Measurements from ENCODE around the gene PIAS1.
A peak's percentile ranks its signal among the peaks of the same experiment; 100 is the strongest.

Gene PIAS1

DNA sequence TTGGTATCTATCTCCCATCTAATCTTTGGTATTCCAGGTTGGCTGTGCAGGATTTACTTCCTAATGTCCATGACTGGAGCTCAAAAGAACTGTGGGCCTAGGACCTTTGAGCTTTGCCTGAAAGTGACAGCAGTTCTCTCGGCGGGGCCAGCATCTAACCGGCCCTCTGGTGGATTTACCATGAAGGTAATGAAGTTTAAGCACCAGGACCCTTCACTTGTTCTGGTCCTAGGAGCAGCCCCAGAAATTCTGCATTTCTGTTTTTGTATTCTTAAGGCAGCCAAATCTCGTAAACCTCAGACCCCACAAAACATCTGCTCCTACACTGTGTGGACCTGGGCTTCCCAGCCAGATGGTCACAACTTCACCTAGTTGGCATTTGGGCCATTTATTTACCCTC, 138.0 kb downstream of the PIAS1 start:
- H3K27ac ChIP-seq (replicated peaks) = no peak overlapping the region

GRCh38 chr15:68192804-68193486, 138.8 kb downstream of the PIAS1 start:
- TF ChIP-seq POLR2AphosphoS5 (IDR thresholded peaks at IDR 0.05; ENCODE audit: low read depth) (0 out of 2 replicates have a peak, but pooled peaks have one; percentile 34), GABPA (IDR thresholded peaks at IDR 0.05; ENCODE audit: low read depth) (no peak), CTCF (IDR thresholded peaks at IDR 0.05; ENCODE audit: insufficient read depth, low read length) (no peak)
- DNase-seq (ENCODE audit: low read depth in 1 of 2, low spot score in 1 of 2) = no peak
- no peak overlapping the region for H3K4me3 ChIP-seq (replicated peaks; ENCODE audit: insufficient read depth, low read length)
- H3K27ac ChIP-seq (replicated peaks) = no peak overlapping the region
- H3K27me3 ChIP-seq (ENCODE audit: insufficient read depth, poor library complexity, severe bottlenecking) = no peaks in the 10 kb centered on the region

More for the DNA sequence above, 138.0 kb downstream of the PIAS1 start:
- TF ChIP-seq SPI1 (IDR thresholded peaks at IDR 0.05; ENCODE audit: borderline replicate concordance, low read depth) = no peak
- no peak for TF ChIP-seq REST (IDR thresholded peaks at IDR 0.05; ENCODE audit: insufficient replicate concordance, low read depth)
- no peak for TF ChIP-seq CTCF (IDR thresholded peaks at IDR 0.05; ENCODE audit: insufficient read depth, low read length)
- TF ChIP-seq POLR2AphosphoS5 (IDR thresholded peaks at IDR 0.05; ENCODE audit: low read depth) = no peak
- no peak for TF ChIP-seq GABPA (IDR thresholded peaks at IDR 0.05; ENCODE audit: low read depth)
- H3K27me3 ChIP-seq (ENCODE audit: insufficient read depth, poor library complexity, severe bottlenecking) = no peaks in the 10 kb centered on the region
- H3K4me3 ChIP-seq (replicated peaks; ENCODE audit: insufficient read depth, low read length) = no peak overlapping the region
- no peak for DNase-seq (ENCODE audit: low read depth in 1 of 2, low spot score in 1 of 2)

DNA sequence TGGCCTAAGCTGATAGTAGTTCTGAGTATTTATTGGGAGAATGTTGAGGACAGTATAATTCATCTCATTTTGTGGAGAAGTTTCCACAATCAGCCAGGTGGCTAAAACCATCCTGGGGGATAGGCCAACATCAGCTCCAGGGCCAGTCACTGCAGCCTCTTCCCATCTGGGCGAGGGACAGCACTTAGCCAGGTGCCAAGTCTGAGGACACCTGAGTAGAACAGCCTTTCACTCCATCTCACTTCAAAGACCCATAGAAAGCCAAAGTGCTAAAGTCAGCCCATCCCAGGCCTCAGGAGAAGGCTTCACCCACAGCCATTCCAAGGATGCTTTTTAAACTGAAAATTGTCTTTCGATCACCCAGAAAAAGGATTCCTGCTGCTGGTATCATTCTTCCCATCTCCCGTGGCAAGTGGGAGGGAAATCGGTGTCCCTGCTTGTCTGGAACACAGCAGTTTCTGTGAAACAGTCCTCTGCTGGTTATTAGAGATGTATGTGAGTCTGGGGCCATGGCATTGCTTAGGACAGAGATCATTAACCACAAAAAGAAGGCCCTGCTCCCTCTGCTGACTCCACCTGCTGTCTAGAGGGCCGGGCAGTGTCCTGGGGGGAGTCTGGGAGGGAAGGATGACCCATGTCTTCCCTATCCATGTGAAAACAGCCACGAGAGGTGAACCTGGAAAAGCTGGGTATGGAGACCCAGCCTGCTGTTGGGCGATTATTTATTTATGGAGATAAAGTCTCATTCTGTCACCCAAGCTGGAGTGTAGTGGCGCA, 141.4 kb downstream of the PIAS1 start:
- no peak overlapping the region for H3K27ac ChIP-seq (replicated peaks)
- no peak for TF ChIP-seq REST (IDR thresholded peaks at IDR 0.05; ENCODE audit: insufficient replicate concordance, low read depth)
- no peak for TF ChIP-seq GABPA (IDR thresholded peaks at IDR 0.05; ENCODE audit: low read depth)
- TF ChIP-seq SPI1 (IDR thresholded peaks at IDR 0.05; ENCODE audit: borderline replicate concordance, low read depth) = no peak
- TF ChIP-seq POLR2AphosphoS5 (IDR thresholded peaks at IDR 0.05; ENCODE audit: low read depth) = no peak
- TF ChIP-seq CTCF (IDR thresholded peaks at IDR 0.05; ENCODE audit: insufficient read depth, low read length) = no peak
- no peaks in the 10 kb centered on the region for H3K27me3 ChIP-seq (ENCODE audit: insufficient read depth, poor library complexity, severe bottlenecking)
- H3K4me3 ChIP-seq (replicated peaks; ENCODE audit: insufficient read depth, low read length) = no peak overlapping the region
- no peak for DNase-seq (ENCODE audit: low read depth in 1 of 2, low spot score in 1 of 2)
